Measurements from ENCODE around the gene CRYBG2. TPM values are rescaled to one million over a fixed set of nuclear protein-coding genes. Genes with fewer than 3 reads are reported as not detected.

Gene CRYBG2
- total RNA-seq, 1 experiment from 2014 or later: 21.7 TPM

DNA sequence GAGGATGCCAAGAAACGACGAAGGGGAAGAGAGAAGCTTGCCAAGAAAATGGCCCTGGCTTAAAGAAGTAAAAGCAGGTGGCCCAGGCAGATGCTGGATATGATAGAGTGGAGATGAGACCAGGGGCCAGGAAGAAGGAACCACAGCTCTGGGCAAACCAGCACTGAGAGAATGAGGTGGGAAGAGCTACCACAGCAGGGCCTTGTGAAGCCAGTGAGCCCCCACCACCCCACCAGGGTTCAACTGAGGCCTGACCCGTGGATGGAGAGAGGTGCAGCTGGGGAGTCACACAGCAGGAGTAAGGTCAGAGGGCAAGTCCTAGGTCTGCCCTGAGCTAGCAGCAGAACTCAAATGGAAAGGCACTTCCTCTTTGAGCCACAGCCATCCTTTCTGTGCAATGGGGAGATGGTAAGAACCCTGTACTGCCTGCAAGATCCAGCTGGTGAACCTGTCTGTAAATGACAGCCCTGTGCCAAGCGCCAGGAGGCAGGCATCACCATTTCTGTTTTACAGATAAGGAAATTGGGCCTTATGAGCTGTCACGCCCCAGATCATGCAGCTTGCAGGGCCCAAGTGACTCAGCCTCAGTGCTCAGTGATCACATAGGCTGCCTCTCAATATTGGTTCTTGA is 65.5 kb downstream of the CRYBG2 start:
- no peaks in the 10 kb centered on the region; the same call in 1 of the 2 replicates for H3F3A ChIP-seq (ENCODE audit: insufficient read depth, low read depth)
- BruUV-seq (replicated peaks): no TSS peak
- H3K9me3 ChIP-seq (ENCODE audit: insufficient read depth, low read depth): no peaks in the 10 kb centered on the region
- H2AFZ ChIP-seq: no peak overlapping the region
- TF ChIP-seq EZH2 (IDR thresholded peaks at IDR 0.05; ENCODE audit: low read depth): no peak
- TF ChIP-seq, protein P1, sequence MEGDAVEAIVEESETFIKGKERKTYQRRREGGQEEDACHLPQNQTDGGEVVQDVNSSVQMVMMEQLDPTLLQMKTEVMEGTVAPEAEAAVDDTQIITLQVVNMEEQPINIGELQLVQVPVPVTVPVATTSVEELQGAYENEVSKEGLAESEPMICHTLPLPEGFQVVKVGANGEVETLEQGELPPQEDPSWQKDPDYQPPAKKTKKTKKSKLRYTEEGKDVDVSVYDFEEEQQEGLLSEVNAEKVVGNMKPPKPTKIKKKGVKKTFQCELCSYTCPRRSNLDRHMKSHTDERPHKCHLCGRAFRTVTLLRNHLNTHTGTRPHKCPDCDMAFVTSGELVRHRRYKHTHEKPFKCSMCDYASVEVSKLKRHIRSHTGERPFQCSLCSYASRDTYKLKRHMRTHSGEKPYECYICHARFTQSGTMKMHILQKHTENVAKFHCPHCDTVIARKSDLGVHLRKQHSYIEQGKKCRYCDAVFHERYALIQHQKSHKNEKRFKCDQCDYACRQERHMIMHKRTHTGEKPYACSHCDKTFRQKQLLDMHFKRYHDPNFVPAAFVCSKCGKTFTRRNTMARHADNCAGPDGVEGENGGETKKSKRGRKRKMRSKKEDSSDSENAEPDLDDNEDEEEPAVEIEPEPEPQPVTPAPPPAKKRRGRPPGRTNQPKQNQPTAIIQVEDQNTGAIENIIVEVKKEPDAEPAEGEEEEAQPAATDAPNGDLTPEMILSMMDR (conservative IDR thresholded peaks at IDR 0.05): no peak
- no peak overlapping the region for H3K4me2 ChIP-seq
- no peaks in the 10 kb centered on the region for H4K20me1 ChIP-seq (ENCODE audit: insufficient read depth)
- no peak overlapping the region for H3K27ac ChIP-seq
- ChIA-PET POLR2A (ENCODE audit: unreplicated experiment) (no interaction called here), CTCF (no interaction called here)
- intact Hi-C loops (cut with micrococcal nuclease; ENCODE audit: unreplicated experiment): no loop called here
- H3K9me2 ChIP-seq (ENCODE audit: insufficient read depth): no peaks in the 10 kb centered on the region
- no peak for DNase-seq
- peaks cover 6% of the 10 kb centered on the region for H3K4me1 ChIP-seq (replicated peaks; ENCODE audit: insufficient read depth)
- no peaks in the 10 kb centered on the region for H3K27me3 ChIP-seq (ENCODE audit: insufficient read depth, low read depth)
- H3K4me3 ChIP-seq: no peak overlapping the region
- H3K36me3 ChIP-seq (ENCODE audit: low read depth): no peaks in the 10 kb centered on the region
- H3K79me2 ChIP-seq (ENCODE audit: low read depth): no peaks in the 10 kb centered on the region

DNA sequence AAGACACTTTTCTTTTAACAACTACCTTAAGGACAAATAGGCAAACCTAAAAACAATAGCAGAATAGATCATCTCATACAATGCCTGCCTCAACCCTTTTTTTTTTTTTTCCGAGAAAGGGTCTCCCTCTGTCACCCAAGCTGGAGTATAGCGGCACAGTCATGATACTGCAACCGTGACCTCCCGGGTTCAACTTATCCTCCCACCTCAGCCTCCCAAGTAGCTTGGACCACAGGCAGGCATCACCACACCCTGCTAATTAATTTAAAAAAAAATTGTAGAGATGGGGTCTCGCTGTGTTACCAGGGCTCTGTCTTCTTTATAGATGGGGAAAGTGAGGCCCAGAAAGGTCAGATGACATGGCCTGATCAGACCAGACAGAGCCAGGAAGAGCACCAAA is 66.1 kb downstream of the CRYBG2 start:
- CTCF ChIA-PET: no interaction called here
- Histone ChIP-seq H3K79me2 (ENCODE audit: low read depth) (no peaks in the 10 kb centered on the region), H4K20me1 (ENCODE audit: insufficient read depth) (no peaks in the 10 kb centered on the region), H2AFZ (no peak overlapping the region), H3K4me1 (replicated peaks; ENCODE audit: insufficient read depth) (peaks cover 6% of the 10 kb centered on the region), H3K27ac (no peak overlapping the region), H3K4me3 (no peak overlapping the region), H3K27me3 (ENCODE audit: insufficient read depth, low read depth) (no peaks in the 10 kb centered on the region), H3K9me3 (ENCODE audit: insufficient read depth, low read depth) (no peaks in the 10 kb centered on the region), H3F3A (ENCODE audit: insufficient read depth, low read depth) (no peaks in the 10 kb centered on the region; the same call in 1 of the 2 replicates), H3K4me2 (no peak overlapping the region), H3K9me2 (ENCODE audit: insufficient read depth) (no peaks in the 10 kb centered on the region), H3K36me3 (ENCODE audit: low read depth) (no peaks in the 10 kb centered on the region)
- intact Hi-C loops (cut with micrococcal nuclease; ENCODE audit: unreplicated experiment): no loop called here
- no peak for DNase-seq
- BruUV-seq (replicated peaks): no TSS peak
- TF ChIP-seq EZH2 (IDR thresholded peaks at IDR 0.05; ENCODE audit: low read depth): no peak
- TF ChIP-seq, protein P1 (conservative IDR thresholded peaks at IDR 0.05): no peak
- POLR2A ChIA-PET (ENCODE audit: unreplicated experiment): no interaction called here

DNA sequence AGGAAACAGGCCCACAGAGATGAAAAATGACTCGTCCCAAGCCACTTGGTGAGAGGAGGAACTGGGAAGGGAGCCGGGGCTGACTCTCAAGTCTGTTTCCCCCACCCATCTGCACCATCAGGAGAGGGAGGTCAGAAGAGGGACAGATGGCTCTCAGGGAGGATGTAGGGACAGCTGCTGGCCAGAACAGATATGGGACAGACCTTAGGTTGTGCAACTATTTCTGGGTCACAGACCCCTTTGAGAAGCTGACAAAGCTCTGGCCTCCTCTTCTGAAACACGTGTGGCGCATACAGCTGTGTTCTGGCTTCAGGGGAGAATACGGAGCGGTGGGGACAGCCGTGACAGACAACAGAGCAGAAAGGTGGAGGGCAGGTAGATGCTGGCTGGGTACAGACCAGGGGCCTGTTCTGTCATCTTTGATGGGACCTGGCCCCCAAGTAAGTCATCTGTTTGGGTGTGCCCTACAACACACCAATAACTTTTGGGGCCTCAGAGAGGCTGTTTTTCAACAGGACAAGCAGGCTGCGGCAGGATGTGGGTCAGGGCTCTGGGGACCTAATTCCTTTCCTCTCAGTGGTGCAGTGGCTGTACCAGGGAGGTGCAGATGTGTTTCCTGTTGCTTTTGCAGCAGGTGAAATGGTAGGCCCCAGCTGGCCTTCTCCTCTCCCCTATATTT is 66.8 kb downstream of the CRYBG2 start:
- H3K9me2 ChIP-seq (ENCODE audit: insufficient read depth): no peaks in the 10 kb centered on the region
- H3K27me3 ChIP-seq (ENCODE audit: insufficient read depth, low read depth): no peaks in the 10 kb centered on the region
- CTCF ChIA-PET: no interaction called here
- no peaks in the 10 kb centered on the region for H4K20me1 ChIP-seq (ENCODE audit: insufficient read depth)
- no peaks in the 10 kb centered on the region; the same call in 1 of the 2 replicates for H3F3A ChIP-seq (ENCODE audit: insufficient read depth, low read depth)
- H2AFZ ChIP-seq: no peak overlapping the region
- intact Hi-C loops (cut with micrococcal nuclease; ENCODE audit: unreplicated experiment): no loop called here
- peaks cover 6% of the 10 kb centered on the region for H3K4me1 ChIP-seq (replicated peaks; ENCODE audit: insufficient read depth)
- no peak overlapping the region for H3K27ac ChIP-seq
- no peak overlapping the region for H3K4me2 ChIP-seq
- H3K79me2 ChIP-seq (ENCODE audit: low read depth): no peaks in the 10 kb centered on the region
- no peaks in the 10 kb centered on the region for H3K36me3 ChIP-seq (ENCODE audit: low read depth)
- no peak overlapping the region for H3K4me3 ChIP-seq
- H3K9me3 ChIP-seq (ENCODE audit: insufficient read depth, low read depth): no peaks in the 10 kb centered on the region
- no TSS peak for BruUV-seq (replicated peaks)
- TF ChIP-seq, protein P1 (conservative IDR thresholded peaks at IDR 0.05): no peak
- TF ChIP-seq EZH2 (IDR thresholded peaks at IDR 0.05; ENCODE audit: low read depth): no peak
- DNase-seq: no peak
- POLR2A ChIA-PET (ENCODE audit: unreplicated experiment): no interaction called here
